ENCODE data around the gene PLEKHG4B.

DNA sequence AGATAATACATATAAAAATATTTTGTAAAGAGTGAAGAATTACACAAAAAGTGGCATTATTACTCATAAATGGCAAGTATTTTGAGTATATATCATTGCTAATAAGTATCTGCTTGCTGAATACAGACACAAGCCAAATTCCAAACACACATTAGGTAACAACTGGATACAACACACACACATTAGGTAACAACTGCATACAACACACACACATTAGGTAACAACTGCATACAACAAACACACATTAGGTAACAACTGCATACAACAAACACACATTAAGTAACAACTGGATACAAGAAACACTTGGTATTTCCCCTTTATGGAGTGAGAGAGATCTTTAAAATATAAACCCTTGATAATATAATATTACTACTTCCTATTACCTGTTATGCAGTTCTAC is 112.5 kb downstream of the PLEKHG4B start:
- TF ChIP-seq, protein P1, sequence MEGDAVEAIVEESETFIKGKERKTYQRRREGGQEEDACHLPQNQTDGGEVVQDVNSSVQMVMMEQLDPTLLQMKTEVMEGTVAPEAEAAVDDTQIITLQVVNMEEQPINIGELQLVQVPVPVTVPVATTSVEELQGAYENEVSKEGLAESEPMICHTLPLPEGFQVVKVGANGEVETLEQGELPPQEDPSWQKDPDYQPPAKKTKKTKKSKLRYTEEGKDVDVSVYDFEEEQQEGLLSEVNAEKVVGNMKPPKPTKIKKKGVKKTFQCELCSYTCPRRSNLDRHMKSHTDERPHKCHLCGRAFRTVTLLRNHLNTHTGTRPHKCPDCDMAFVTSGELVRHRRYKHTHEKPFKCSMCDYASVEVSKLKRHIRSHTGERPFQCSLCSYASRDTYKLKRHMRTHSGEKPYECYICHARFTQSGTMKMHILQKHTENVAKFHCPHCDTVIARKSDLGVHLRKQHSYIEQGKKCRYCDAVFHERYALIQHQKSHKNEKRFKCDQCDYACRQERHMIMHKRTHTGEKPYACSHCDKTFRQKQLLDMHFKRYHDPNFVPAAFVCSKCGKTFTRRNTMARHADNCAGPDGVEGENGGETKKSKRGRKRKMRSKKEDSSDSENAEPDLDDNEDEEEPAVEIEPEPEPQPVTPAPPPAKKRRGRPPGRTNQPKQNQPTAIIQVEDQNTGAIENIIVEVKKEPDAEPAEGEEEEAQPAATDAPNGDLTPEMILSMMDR (IDR thresholded peaks at IDR 0.05; ENCODE audit: low read length) = no peak
- TF ChIP-seq EZH2 (optimal IDR thresholded peaks at IDR 0.05; ENCODE audit: low read depth, low read length) (no peak), EZH2phosphoT487 (IDR thresholded peaks at IDR 0.05; ENCODE audit: low read length) (no peak)

Data from MM.1S (cell line).